GM18499 (cell line): Measurements from ENCODE around the gene OR52A5.
"Not testable (repeated sequence)": the region's sequence is repeated elsewhere in the genome, so short reads cannot be mapped to it uniquely, and the experiment has no call there.

Experiments
- ATAC-seq: cut with Tn5 transposase; IDR thresholded peaks from one replicate; pipeline ENCODE4 v1.9.1; 2021; ENCODE audit warnings: moderate number of reproducible peaks; ENCODE audit not compliant: insufficient read depth, unreplicated experiment

Gene OR52A5

GRCh38 chr11:5137996-5138395, at the start of gene OR52A5:
TSS of gene OR52A5 (minus strand) at chr11:5138356. CDS start at chr11:5132642, 5,714 bp downstream.
- ATAC-seq: no peak

- ATAC-seq: no peak
These were observed 40.1 kb upstream of the OR52A5 start for GRCh38 chr11:5178046-5178837.

- no peak for ATAC-seq
These were observed 36.8 kb upstream of the OR52A5 start for GRCh38 chr11:5174934-5175333.

GRCh38 chr11:5171856-5172255, 33.7 kb upstream of the OR52A5 start:
- ATAC-seq: no peak

- ATAC-seq: not testable (repeated sequence)
These were observed 27.7 kb upstream of the OR52A5 start for GRCh38 chr11:5165898-5166297.

GRCh38 chr11:5164807-5165206, 26.7 kb upstream of the OR52A5 start:
- not testable (repeated sequence) for ATAC-seq

- not testable (repeated sequence) for ATAC-seq
These were observed 22.9 kb upstream of the OR52A5 start for GRCh38 chr11:5161045-5161444.

GRCh38 chr11:5160217-5160616, 22.1 kb upstream of the OR52A5 start:
- ATAC-seq: not testable (repeated sequence)

- no peak for ATAC-seq
These were observed 21.6 kb upstream of the OR52A5 start for GRCh38 chr11:5159806-5160205.

- ATAC-seq: no peak
These were observed 16.5 kb upstream of the OR52A5 start, which contains the start of gene OR52A1 for GRCh38 chr11:5154657-5155056. TSS of gene OR52A1 (minus strand) at chr11:5154757. CDS start at chr11:5152369, 2,388 bp downstream.

- no peak for ATAC-seq
These were observed 15.6 kb upstream of the OR52A5 start for GRCh38 chr11:5153574-5154431.

- ATAC-seq: no peak
These were observed 13.6 kb upstream of the OR52A5 start for GRCh38 chr11:5151713-5152153.

GRCh38 chr11:5144206-5144605, 6.0 kb upstream of the OR52A5 start:
- not testable (repeated sequence) for ATAC-seq

GRCh38 chr11:5137014-5137413, 1.1 kb downstream of the OR52A5 start:
- no peak for ATAC-seq

GRCh38 chr11:5136261-5136660, 1.9 kb downstream of the OR52A5 start:
- ATAC-seq: no peak

- no peak for ATAC-seq
These were observed 6.4 kb downstream of the OR52A5 start for GRCh38 chr11:5131584-5132335.

- no peak for ATAC-seq
These were observed 8.7 kb downstream of the OR52A5 start for GRCh38 chr11:5129457-5129877.

- ATAC-seq: no peak
These were observed 13.1 kb downstream of the OR52A5 start for GRCh38 chr11:5124891-5125620.

- peak; percentile 85 for ATAC-seq
These were observed 14.2 kb downstream of the OR52A5 start for GRCh38 chr11:5123802-5124521.
